GM18520 (cell line): ENCODE data around the gene CUEDC1.

Experiments
- ATAC-seq: cut with Tn5 transposase; IDR thresholded peaks from one replicate; pipeline ENCODE4 v1.9.1; 2021; ENCODE audit not compliant: unreplicated experiment

CUEDC1 gene

GRCh38 chr17:57900991-57901743 lies 54.0 kb downstream of the CUEDC1 start:
- no peak for ATAC-seq

- no peak for ATAC-seq
These were observed 55.4 kb downstream of the CUEDC1 start for GRCh38 chr17:57899822-57900221.

GRCh38 chr17:57899391-57899790 lies 55.8 kb downstream of the CUEDC1 start:
- no peak for ATAC-seq

- no peak for ATAC-seq
These were observed 56.5 kb downstream of the CUEDC1 start for GRCh38 chr17:57898487-57899311.

- ATAC-seq: no peak
These were observed 59.7 kb downstream of the CUEDC1 start for GRCh38 chr17:57895382-57896060.

- ATAC-seq: no peak
These were observed 60.4 kb downstream of the CUEDC1 start for GRCh38 chr17:57894848-57895247.

- no peak for ATAC-seq
These were observed 62.2 kb downstream of the CUEDC1 start for GRCh38 chr17:57892820-57893595.

GRCh38 chr17:57892146-57892819 lies 62.9 kb downstream of the CUEDC1 start:
- no peak for ATAC-seq

- no peak for ATAC-seq
These were observed 64.4 kb downstream of the CUEDC1 start for GRCh38 chr17:57890857-57891232.

GRCh38 chr17:57889892-57890856 lies 65.0 kb downstream of the CUEDC1 start:
- no peak for ATAC-seq

- no peak for ATAC-seq
These were observed 66.0 kb downstream of the CUEDC1 start for GRCh38 chr17:57889252-57889651.

- no peak for ATAC-seq
These were observed 66.6 kb downstream of the CUEDC1 start for GRCh38 chr17:57888311-57889216.

GRCh38 chr17:57887161-57887560 lies 68.1 kb downstream of the CUEDC1 start:
- ATAC-seq: no peak

- ATAC-seq: no peak
These were observed 69.2 kb downstream of the CUEDC1 start for GRCh38 chr17:57886020-57886419.

GRCh38 chr17:57885148-57885915 lies 69.9 kb downstream of the CUEDC1 start:
- no peak for ATAC-seq

- ATAC-seq: no peak
These were observed 73.3 kb downstream of the CUEDC1 start for GRCh38 chr17:57881783-57882351.

- no peak for ATAC-seq
These were observed 74.1 kb downstream of the CUEDC1 start for GRCh38 chr17:57881143-57881542.
